ENCODE data around the gene KNSTRN.

Gene KNSTRN

DNA sequence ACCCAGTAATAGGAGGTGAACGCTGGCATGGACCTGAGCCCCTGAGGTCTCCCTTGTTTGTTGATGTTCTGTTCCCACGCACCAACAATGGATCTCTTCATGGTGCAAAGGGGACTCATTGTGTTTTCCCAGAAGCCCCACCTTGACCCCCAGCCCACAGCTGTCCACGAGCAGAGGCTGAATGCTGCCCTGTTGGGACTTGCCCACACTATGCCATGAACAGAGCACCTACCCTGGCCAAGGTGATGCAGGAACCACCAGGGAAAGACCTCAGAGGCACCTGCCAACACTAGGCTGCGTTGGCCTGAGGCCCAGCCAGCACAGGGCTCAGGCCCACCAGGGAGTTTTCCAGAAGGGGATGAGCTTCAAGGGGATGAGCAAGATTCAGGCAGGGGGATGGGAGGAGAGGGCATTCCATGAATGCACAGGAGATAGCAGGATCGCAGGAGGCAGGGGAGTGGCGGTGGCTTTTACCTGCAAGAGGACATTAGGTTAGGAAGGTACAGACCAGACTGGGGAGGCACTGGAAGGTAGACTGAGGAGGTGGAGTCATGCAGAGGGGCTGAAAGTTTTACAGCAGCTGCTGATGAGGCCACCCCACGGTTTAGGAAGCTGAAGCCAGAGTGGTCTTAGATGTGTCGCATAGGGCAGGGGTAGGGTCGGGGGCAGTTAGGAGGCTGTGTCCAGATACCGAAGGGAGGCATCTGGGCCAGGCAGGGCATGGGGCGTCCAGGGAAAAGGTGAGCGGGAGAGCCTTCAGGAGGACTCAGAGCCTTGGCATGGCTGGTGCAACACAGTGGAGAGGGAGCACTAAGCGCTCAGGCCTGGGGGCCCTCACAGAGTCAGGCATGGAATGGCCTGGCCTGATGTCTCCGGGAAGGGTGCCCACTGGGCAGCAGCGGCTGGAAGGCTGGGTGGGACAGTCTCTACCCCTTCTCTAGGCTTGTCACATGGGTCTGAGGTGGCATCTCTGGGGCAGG lies 35.7 kb upstream of the KNSTRN start:
- TF ChIP-seq, protein P1, sequence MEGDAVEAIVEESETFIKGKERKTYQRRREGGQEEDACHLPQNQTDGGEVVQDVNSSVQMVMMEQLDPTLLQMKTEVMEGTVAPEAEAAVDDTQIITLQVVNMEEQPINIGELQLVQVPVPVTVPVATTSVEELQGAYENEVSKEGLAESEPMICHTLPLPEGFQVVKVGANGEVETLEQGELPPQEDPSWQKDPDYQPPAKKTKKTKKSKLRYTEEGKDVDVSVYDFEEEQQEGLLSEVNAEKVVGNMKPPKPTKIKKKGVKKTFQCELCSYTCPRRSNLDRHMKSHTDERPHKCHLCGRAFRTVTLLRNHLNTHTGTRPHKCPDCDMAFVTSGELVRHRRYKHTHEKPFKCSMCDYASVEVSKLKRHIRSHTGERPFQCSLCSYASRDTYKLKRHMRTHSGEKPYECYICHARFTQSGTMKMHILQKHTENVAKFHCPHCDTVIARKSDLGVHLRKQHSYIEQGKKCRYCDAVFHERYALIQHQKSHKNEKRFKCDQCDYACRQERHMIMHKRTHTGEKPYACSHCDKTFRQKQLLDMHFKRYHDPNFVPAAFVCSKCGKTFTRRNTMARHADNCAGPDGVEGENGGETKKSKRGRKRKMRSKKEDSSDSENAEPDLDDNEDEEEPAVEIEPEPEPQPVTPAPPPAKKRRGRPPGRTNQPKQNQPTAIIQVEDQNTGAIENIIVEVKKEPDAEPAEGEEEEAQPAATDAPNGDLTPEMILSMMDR (conservative IDR thresholded peaks at IDR 0.05), result no peak
- no peak for TF ChIP-seq ZFX (IDR thresholded peaks at IDR 0.05)
- no peak overlapping the region for H3K27ac ChIP-seq

DNA sequence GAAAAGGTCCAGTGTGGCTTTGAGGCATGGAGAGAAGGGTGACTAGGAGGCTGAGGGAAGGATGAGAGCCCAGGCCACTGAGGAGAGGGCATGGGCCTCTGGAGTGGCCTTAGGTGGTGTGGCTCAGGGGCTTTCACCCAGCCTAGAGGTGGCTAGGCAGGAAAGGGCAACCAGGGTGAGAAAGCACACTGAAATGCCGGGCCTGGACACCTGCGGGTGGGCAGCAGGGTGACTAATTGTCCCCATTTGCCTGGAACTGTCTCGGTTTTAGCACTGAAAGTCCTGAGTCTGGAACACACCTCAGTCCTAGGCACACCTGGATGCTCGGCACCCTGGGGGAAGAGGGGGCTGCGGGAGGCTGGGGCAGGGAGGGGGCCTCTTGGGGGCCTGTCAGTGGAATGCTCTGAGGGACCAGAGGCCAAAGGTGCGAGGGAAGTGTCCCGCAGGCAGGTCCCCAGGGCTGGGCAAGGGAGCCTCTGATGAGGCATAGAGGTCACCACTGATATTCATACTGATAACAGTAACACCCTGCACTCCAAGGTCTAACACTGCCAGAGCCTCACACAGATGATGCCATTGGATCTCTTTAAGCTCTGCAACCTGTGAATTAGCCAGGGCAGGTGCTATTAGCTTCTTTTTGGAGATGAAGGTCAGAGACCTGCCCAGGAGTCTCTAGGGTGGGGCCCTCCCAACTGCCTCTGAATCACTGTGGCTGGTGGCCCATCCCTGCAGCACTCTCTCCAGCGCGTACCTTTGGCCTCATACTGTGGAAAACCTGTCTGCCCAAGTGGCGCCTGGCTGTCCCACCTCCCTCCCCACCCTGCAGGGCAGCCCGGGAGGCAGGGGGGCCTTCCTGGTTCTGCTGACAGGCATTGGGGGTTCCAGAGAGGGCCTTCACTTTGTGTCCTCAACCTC lies 34.7 kb upstream of the KNSTRN start:
- H3K27ac ChIP-seq, result no peak overlapping the region
- TF ChIP-seq ZFX (IDR thresholded peaks at IDR 0.05), result no peak
- TF ChIP-seq, protein P1 (conservative IDR thresholded peaks at IDR 0.05), result no peak

DNA sequence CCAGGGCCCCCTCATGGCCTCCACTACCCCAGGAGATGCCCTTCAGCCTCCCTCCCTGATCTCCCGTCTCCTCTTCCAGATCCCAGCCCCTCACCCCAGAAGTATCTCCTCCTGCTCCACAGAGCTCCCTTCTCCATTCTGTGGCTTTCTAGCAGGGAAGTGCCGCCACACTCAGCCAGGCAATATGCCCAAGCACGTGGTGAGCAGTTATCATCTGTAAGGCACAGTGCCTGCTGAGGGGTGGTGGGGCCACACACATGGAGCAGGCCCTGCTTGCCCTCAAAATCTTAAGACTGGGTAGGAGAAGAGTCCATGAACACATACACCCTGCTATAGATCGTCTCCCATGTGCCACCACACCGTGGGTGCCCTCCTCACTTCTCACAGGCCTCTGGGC lies 34.0 kb upstream of the KNSTRN start:
- H3K27ac ChIP-seq, result no peak overlapping the region
- TF ChIP-seq ZFX (IDR thresholded peaks at IDR 0.05), result no peak
- TF ChIP-seq, protein P1 (conservative IDR thresholded peaks at IDR 0.05), result no peak

DNA sequence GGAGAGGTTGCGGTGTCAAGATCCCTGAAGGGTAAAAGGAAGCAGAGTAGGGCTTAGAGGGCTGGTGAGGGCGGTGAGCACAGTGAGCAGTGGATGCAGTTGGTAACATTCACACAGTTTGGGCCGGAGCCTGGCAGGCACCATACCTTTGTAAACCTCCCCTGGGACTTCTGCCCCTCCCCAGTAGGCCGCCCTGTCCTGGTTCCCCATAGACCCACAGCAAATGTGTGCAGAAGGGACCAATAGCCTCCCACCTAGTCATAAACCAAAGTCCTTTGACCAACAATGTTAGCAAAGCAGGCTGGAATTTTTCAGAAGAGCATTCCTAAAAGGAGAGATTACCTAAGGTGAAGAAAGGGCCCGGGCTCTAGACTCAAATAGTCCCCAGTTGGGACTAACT lies 33.4 kb upstream of the KNSTRN start:
- no peak overlapping the region for H3K27ac ChIP-seq
- TF ChIP-seq, protein P1 (conservative IDR thresholded peaks at IDR 0.05), result no peak
- TF ChIP-seq ZFX (IDR thresholded peaks at IDR 0.05), result no peak

DNA sequence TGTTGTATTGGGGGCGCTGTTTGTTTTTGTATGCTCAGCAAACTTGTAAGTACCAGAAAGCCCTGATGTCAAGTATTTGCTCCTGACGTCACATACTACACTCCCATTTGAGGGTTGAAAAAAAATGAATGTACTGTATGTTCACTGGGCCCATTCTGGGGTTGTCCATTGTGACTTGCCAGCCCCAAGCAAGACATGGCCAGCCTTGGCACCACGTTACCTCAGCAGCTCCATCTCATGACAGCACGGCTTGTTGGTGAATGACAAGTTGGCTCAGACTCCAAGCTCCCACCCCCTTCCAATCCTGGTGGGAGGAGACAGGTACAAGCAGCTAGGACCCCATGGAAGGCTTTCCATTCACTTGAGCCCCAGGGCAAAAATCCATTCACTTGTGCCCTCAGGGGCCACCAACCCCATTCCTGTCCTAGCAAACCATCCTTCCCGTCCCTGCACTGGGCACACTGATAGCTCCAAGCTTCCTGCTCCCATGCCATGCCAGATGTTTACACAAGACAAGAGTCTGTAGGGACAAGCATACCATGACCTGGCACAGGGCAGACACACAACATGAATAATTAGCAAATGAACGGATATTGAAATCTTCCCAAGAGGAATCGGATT lies 30.1 kb upstream of the KNSTRN start:
- no peak for TF ChIP-seq ZFX (IDR thresholded peaks at IDR 0.05)
- TF ChIP-seq, protein P1 (conservative IDR thresholded peaks at IDR 0.05), result no peak
- peak overlapping the region; percentile 64 for H3K27ac ChIP-seq

DNA sequence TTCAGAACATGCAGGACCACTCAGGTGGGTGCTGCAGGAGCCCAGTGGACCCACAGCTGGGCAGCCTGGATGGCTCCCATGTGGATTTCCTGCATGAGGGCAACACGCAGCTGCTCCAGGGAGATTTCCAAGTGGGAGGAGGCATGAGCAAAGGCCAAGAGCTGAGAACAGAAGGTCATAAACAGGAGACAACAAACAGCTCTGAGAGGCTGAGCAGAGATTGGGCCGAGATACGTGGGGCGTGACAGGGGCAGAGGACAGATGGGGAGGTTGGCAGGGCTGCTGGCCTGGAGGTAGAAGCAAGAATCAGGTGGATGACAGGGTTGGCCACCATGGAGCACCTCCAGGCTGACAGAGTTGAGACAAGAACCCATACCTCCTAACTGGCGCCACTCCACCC lies 28.8 kb upstream of the KNSTRN start:
- TF ChIP-seq, protein P1 (conservative IDR thresholded peaks at IDR 0.05), result no peak
- H3K27ac ChIP-seq, result peak overlapping the region; percentile 64
